Naive thymus-derived CD4-positive, alpha-beta T cell (primary cell): ENCODE data around the gene B2M. TPM values are rescaled to one million over a fixed set of nuclear protein-coding genes. Genes with fewer than 3 reads are reported as not detected.
A peak's percentile ranks its signal among the peaks of the same experiment; 100 is the strongest.
"Not testable (repeated sequence)": the region's sequence is repeated elsewhere in the genome, so short reads cannot be mapped to it uniquely, and the experiment has no call there.

Experiments
- ATAC-seq: fragments of 150-1000 bp; cut with Tn5 transposase; 2 replicates; pipeline ENCODE4 v1.10.0; 2021; ENCODE audit warnings: mild to moderate bottlenecking, moderate library complexity
- CTCF ChIA-PET: fragments of 350-600 bp; sonication (Branson Sonifier 250); formaldehyde crosslinking; loops from one replicate; lab custom pipeline; 2021; ENCODE audit warnings: antibody characterized with exemption; lab: Charles Lee
- POLR2A ChIA-PET: fragments of 350-600 bp; sonication (Branson Sonifier 250); formaldehyde crosslinking; loops from one replicate; lab custom pipeline; 2021; ENCODE audit warnings: antibody characterized with exemption, inconsistent platforms; lab: Charles Lee
- DNase-seq, 9 donors: peaks; one replicate each; pipeline versions ENCODE4 v3.0.0 to v3.0.0-alpha.2; 2020 to 2022; ENCODE audit warnings: mixed read lengths in 1 of 9
- H3K27ac ChIP-seq: one replicate; pipeline ENCODE4 v1.7.0; 2013; ENCODE audit warnings: mild to moderate bottlenecking, low read depth, low read length, moderate library complexity
- H3K27me3 ChIP-seq, 2 donors: one replicate each; pipeline ENCODE4 v1.7.0; 2013; ENCODE audit warnings: low read length in 2 of 2, mild to moderate bottlenecking in 2 of 2, moderate library complexity in 2 of 2; ENCODE audit not compliant: control insufficient read depth in 2 of 2, insufficient read depth in 2 of 2
- H3K36me3 ChIP-seq, 3 experiments: 1 replicate in 2 of 3; 2 replicates in 1 of 3; pipeline ENCODE4 v1.7.0; 2013; ENCODE audit warnings: low read length in 3 of 3, mild to moderate bottlenecking in 3 of 3, moderate library complexity in 1 of 3; ENCODE audit not compliant: insufficient read depth in 3 of 3, control insufficient read depth in 2 of 3
- H3K4me1 ChIP-seq, 2 donors: one replicate each; pipeline ENCODE4 v1.7.0; 2013; ENCODE audit warnings: low read length in 2 of 2, mild to moderate bottlenecking in 2 of 2, moderate library complexity in 1 of 2; ENCODE audit not compliant: control insufficient read depth in 2 of 2, insufficient read depth in 2 of 2
- H3K4me3 ChIP-seq: 2 replicates; pipeline ENCODE4 v1.7.0; 2013; ENCODE audit warnings: mild to moderate bottlenecking, low read length
- H3K9me3 ChIP-seq, 3 experiments: 1 replicate in 2 of 3; 2 replicates in 1 of 3; pipeline ENCODE4 v1.7.0; 2013; ENCODE audit warnings: low read length in 3 of 3; ENCODE audit not compliant: control insufficient read depth in 2 of 3
- H3K27ac Mint-ChIP-seq, 9 donors: one replicate each; pipeline ENCODE4 v1.8.0; 2020 to 2022; ENCODE audit warnings: mixed read lengths in 9 of 9, mild to moderate bottlenecking in 8 of 9, moderate library complexity in 5 of 9, inconsistent platforms in 2 of 9
- H3K27me3 Mint-ChIP-seq, 5 donors: one replicate each; pipeline ENCODE4 v1.8.0; 2021 to 2022; ENCODE audit warnings: mixed read lengths in 5 of 5, mild to moderate bottlenecking in 1 of 5
- H3K36me3 Mint-ChIP-seq, 5 donors: one replicate each; pipeline ENCODE4 v1.8.0; 2020 to 2022; ENCODE audit warnings: mixed read lengths in 5 of 5, mild to moderate bottlenecking in 3 of 5, inconsistent platforms in 1 of 5
- H3K4me1 Mint-ChIP-seq, 7 donors: one replicate each; pipeline ENCODE4 v1.8.0; 2020 to 2022; ENCODE audit warnings: mixed read lengths in 7 of 7, mild to moderate bottlenecking in 3 of 7, inconsistent platforms in 1 of 7
- H3K4me3 Mint-ChIP-seq, 10 donors: one replicate each; pipeline ENCODE4 v1.8.0; 2020 to 2022; ENCODE audit warnings: mild to moderate bottlenecking in 10 of 10, mixed read lengths in 10 of 10, moderate library complexity in 6 of 10, inconsistent platforms in 2 of 10
- H3K9me3 Mint-ChIP-seq, 11 donors: one replicate each; pipeline ENCODE4 v1.8.0; 2020 to 2022; ENCODE audit warnings: mixed read lengths in 11 of 11, mild to moderate bottlenecking in 4 of 11, inconsistent platforms in 1 of 11, moderate library complexity in 1 of 11
- intact Hi-C, 2 donors: fragments of 100-400 bp; cut with micrococcal nuclease; formaldehyde crosslinking; loops; one replicate each; pipeline ENCODE4 v1.15.1; 2023
- polyA plus RNA-seq, 2 donors: library from polyadenylated mRNA; unstranded; fragments of 300-500 nt; fragmentation: Illumina TruSeq; gene quantifications; one replicate each; pipeline ENCODE4 v1.2.3, GENCODE V29; 2021
- total RNA-seq, 6 experiments: library from RNA in 5 of 6; stranded (reverse) in 5 of 6; gene quantifications; 1 replicate in 5 of 6; 2 replicates in 1 of 6; pipeline ENCODE4 v1.2.3 and lab custom pipeline; 2021 to 2026

B2M gene
- total and polyA plus RNA-seq, 7 experiments from 2014 or later = 4,325 to 34,374 (median 6,506) TPM

- Histone ChIP-seq H3K27me3 (no peaks in the 10 kb centered on the region), H3K4me3 (peak overlapping the region; percentile 19), H3K9me3 (no peaks in the 10 kb centered on the region), H3K36me3 (no peaks in the 10 kb centered on the region), H3K4me1 (peaks cover 56 to 58% of the 10 kb centered on the region in 2 donors), H3K27ac (peak overlapping the region; percentile 99)
- peaks cover 0 to 2% (median 0%) of the 10 kb centered on the region in 5 donors for H3K27me3 Mint-ChIP-seq
- peak overlapping the region; percentile 68 to 100 (median 97) for H3K4me3 Mint-ChIP-seq
- no peak for ATAC-seq
- POLR2A ChIA-PET = interaction anchor here (1.1 to 39.4 kb wide), 5 partner anchors 3 to 191 kb away, joined by 3 to 3822 read pairs (median 2064); partner anchors contain the start of genes B2M, EIF3J, PATL2 and SPG11
- H3K9me3 Mint-ChIP-seq = peaks cover 0 to 5% (median 0%) of the 10 kb centered on the region in 11 donors
- peak in 3 of 9 donors; percentile 11 to 61 (median 34) for DNase-seq
- CTCF ChIA-PET = interaction anchor here (0.8 to 5.4 kb wide), 5 partner anchors 8 to 64 kb away, joined by 3 to 47 read pairs (median 12); partner anchors contain the start of genes B2M, PATL2, SPG11 and TRIM69
- H3K36me3 Mint-ChIP-seq = peaks cover 0 to 25% (median 0%) of the 10 kb centered on the region in 5 donors
- peaks cover 50 to 86% (median 74%) of the 10 kb centered on the region in 7 donors for H3K4me1 Mint-ChIP-seq
- H3K27ac Mint-ChIP-seq = peak overlapping the region; percentile 98 to 100 (median 100)
- intact Hi-C loops = loop anchor here (1.0 to 10.0 kb wide), 9 partner anchors 8 to 903 kb away; partner anchors contain the start of genes CTDSPL2 (in 2 of the 2), GOLM2 (in 2 of the 2), MFAP1 (in 2 of the 2) and WDR76 (in 2 of the 2)
Measured at GRCh38 chr15:44727485-44728231, 16.3 kb downstream of the B2M start.

GRCh38 chr15:44728232-44728575 lies 16.9 kb downstream of the B2M start:
- ATAC-seq, H3K36me3 ChIP-seq, H3K27me3 Mint-ChIP-seq, H3K27me3 ChIP-seq, H3K9me3 ChIP-seq, H3K9me3 Mint-ChIP-seq, DNase-seq: not testable (repeated sequence)
- Histone ChIP-seq H3K4me1 (peaks cover 56 to 57% of the 10 kb centered on the region in 2 donors), H3K4me3 (peak overlapping the region; percentile 94), H3K27ac (peak overlapping the region; percentile 99)
- intact Hi-C loops = loop anchor here (1.0 to 10.0 kb wide), 9 partner anchors 9 to 903 kb away; partner anchors contain the start of genes CTDSPL2 (in 2 of the 2), GOLM2 (in 2 of the 2), MFAP1 (in 2 of the 2) and WDR76 (in 2 of the 2)
- H3K4me3 Mint-ChIP-seq = peak overlapping the region; percentile 87 to 100 (median 99)
- POLR2A ChIA-PET = interaction anchor here (0.9 to 39.4 kb wide), 9 partner anchors 2 to 191 kb away, joined by 3 to 3822 read pairs (median 4); partner anchors contain the start of genes B2M, EIF3J, PATL2 and SPG11
- CTCF ChIA-PET = interaction anchor here (0.8 to 5.4 kb wide), 6 partner anchors 9 to 65 kb away, joined by 4 to 47 read pairs (median 10); partner anchors contain the start of genes B2M, PATL2, SPG11 and TRIM69
- peaks cover 51 to 87% (median 74%) of the 10 kb centered on the region in 7 donors for H3K4me1 Mint-ChIP-seq
- H3K36me3 Mint-ChIP-seq = peaks cover 0 to 25% (median 0%) of the 10 kb centered on the region in 5 donors
- peak overlapping the region; percentile 98 to 100 (median 100) for H3K27ac Mint-ChIP-seq

- CTCF ChIA-PET = interaction anchor here (0.6 to 5.4 kb wide), 7 partner anchors 9 to 144 kb away, joined by 3 to 47 read pairs (median 7); partner anchors contain the start of genes B2M, PATL2, SPG11 and TRIM69
- H3K9me3 Mint-ChIP-seq = peaks cover 0 to 5% (median 0%) of the 10 kb centered on the region in 11 donors
- POLR2A ChIA-PET = interaction anchor here (0.5 to 39.4 kb wide), 11 partner anchors 1 to 153 kb away, joined by 3 to 3822 read pairs (median 3); partner anchors contain the start of genes B2M, PATL2, SPG11 and TRIM69
- DNase-seq = peak; percentile 75 to 97 (median 96)
- peak overlapping the region; percentile 94 for H3K4me3 ChIP-seq
- H3K4me1 Mint-ChIP-seq = peaks cover 54 to 86% (median 77%) of the 10 kb centered on the region in 7 donors
- no peaks in the 10 kb centered on the region for H3K9me3 ChIP-seq
- H3K27ac ChIP-seq = peak overlapping the region; percentile 99
- peaks cover 0 to 2% (median 0%) of the 10 kb centered on the region in 5 donors for H3K27me3 Mint-ChIP-seq
- H3K4me1 ChIP-seq = peaks cover 52 to 56% of the 10 kb centered on the region in 2 donors
- peak; percentile 88 for ATAC-seq
- intact Hi-C loops = loop anchor here (1.0 to 10.0 kb wide), 10 partner anchors 9 to 904 kb away; partner anchors contain the start of genes CTDSPL2 (in 2 of the 2), GOLM2 (in 2 of the 2), MFAP1 (in 2 of the 2) and WDR76 (in 2 of the 2)
- H3K27me3 ChIP-seq = no peaks in the 10 kb centered on the region
- H3K36me3 Mint-ChIP-seq = peaks cover 0 to 28% (median 0%) of the 10 kb centered on the region in 5 donors
- no peaks in the 10 kb centered on the region for H3K36me3 ChIP-seq
- H3K4me3 Mint-ChIP-seq = peak overlapping the region; percentile 87 to 100 (median 99)
- peak overlapping the region; percentile 98 to 100 (median 100) for H3K27ac Mint-ChIP-seq
Measured at GRCh38 chr15:44728576-44729407, 17.5 kb downstream of the B2M start.

DNA sequence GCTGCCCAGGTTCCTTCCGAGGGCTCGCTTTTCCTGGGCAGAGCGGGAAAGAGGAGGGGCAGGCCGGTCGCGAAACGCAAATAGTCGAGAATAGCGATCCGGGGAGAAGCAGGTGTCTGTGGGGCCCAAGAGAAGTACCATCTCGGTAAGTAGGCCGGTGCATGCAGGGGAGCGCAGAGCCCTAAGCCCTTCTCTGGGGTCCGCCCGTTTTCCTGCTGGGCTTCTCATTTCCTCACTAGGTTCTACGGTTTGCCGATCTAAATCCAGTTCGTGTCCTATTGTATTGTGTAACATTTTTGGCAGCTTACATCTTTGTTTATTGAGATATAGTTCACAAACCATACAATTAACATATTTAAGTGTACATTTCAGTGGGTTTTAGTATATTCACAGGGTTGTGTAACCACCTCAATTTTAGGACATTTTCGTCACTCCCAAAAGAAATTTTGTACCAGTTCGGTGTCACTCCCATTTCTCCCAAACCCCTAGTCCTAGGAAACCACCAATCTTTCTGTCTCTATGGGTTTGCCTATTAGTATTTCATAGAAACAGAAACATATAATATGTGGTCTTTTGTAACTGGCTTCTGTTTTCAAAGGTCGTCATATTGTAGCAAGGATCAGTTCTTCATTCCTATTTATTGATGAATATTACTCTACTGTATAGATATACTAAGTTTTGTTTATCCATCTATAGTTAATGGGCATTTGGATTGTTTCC lies 18.3 kb downstream of the B2M start:
- Histone ChIP-seq H3K4me1 (peaks cover 49 to 56% of the 10 kb centered on the region in 2 donors), H3K36me3 (no peaks in the 10 kb centered on the region), H3K9me3 (no peaks in the 10 kb centered on the region), H3K4me3 (peak overlapping the region; percentile 94), H3K27ac (peak overlapping the region; percentile 99), H3K27me3 (no peaks in the 10 kb centered on the region)
- H3K4me3 Mint-ChIP-seq = peak overlapping the region; percentile 87 to 100 (median 99)
- peak; percentile 2 for ATAC-seq
- no peaks in the 10 kb centered on the region for H3K9me3 Mint-ChIP-seq
- peaks cover 0 to 27% (median 0%) of the 10 kb centered on the region in 5 donors for H3K36me3 Mint-ChIP-seq
- intact Hi-C loops = loop anchor here (1.0 to 10.0 kb wide), 8 partner anchors 9 to 905 kb away; partner anchors contain the start of genes CTDSPL2 (in 2 of the 2), GOLM2 (in 2 of the 2), MFAP1 (in 2 of the 2) and WDR76 (in 2 of the 2)
- peaks cover 52 to 84% (median 73%) of the 10 kb centered on the region in 7 donors for H3K4me1 Mint-ChIP-seq
- H3K27ac Mint-ChIP-seq = peak overlapping the region; percentile 98 to 100 (median 100)
- ChIA-PET POLR2A (interaction anchor here (0.5 to 39.4 kb wide), 10 partner anchors 1 to 154 kb away, joined by 3 to 3822 read pairs (median 3); partner anchors contain the start of genes B2M, PATL2, SPG11 and TRIM69), CTCF (interaction anchor here (0.6 to 5.4 kb wide), 5 partner anchors 8 to 145 kb away, joined by 3 to 47 read pairs (median 9); partner anchors contain the start of genes B2M, PATL2, SPG11 and TRIM69)
- DNase-seq = no peak
- peaks cover 0 to 2% (median 0%) of the 10 kb centered on the region in 5 donors for H3K27me3 Mint-ChIP-seq

GRCh38 chr15:44734839-44735481 lies 23.6 kb downstream of the B2M start:
- Histone ChIP-seq H3K36me3 (no peaks in the 10 kb centered on the region), H3K4me3 (peak overlapping the region; percentile 43), H3K4me1 (peaks cover 55 to 73% of the 10 kb centered on the region in 2 donors), H3K27ac (peak overlapping the region; percentile 82), H3K9me3 (no peaks in the 10 kb centered on the region), H3K27me3 (no peaks in the 10 kb centered on the region)
- Mint-ChIP-seq H3K9me3 (peaks cover 0 to 4% (median 0%) of the 10 kb centered on the region in 11 donors), H3K27ac (peak overlapping the region; percentile 88 to 98 (median 95)), H3K36me3 (peaks cover 0 to 26% (median 0%) of the 10 kb centered on the region in 5 donors), H3K27me3 (no peaks in the 10 kb centered on the region), H3K4me3 (peak overlapping the region; percentile 63 to 86 (median 80)), H3K4me1 (peaks cover 45 to 84% (median 77%) of the 10 kb centered on the region in 7 donors)
- no peak for ATAC-seq
- DNase-seq = no peak
- ChIA-PET POLR2A (interaction anchor here (0.7 to 39.4 kb wide), 5 partner anchors 17 to 150 kb away, joined by 3 to 3822 read pairs (median 19); partner anchors contain the start of genes B2M, PATL2 and SPG11), CTCF (interaction anchor here (0.6 to 6.4 kb wide), 10 partner anchors 7 to 152 kb away, joined by 3 to 171 read pairs (median 6); partner anchors contain the start of genes B2M, PATL2 and SPG11)
- intact Hi-C loops = loop anchor here in 1 of 2 donors (5.0 kb wide), 1 partner anchor 198 kb away; the partner anchor contains the start of gene EIF3J
